Upper lobe of left lung (tissue), 6 donors: Measurements from ENCODE around the gene CLN6. TPM values are rescaled to one million over a fixed set of nuclear protein-coding genes. Genes with fewer than 3 reads are reported as not detected.

ENCODE experiments used
- ATAC-seq, 2 donors: fragments of 200-7000 bp; cut with Tn5 transposase; one replicate each; pipeline ENCODE4 v1.9.1; 2022; ENCODE audit warnings: mild to moderate bottlenecking in 2 of 2, moderate library complexity in 2 of 2; ENCODE audit not compliant: low FRiP score in 2 of 2
- DNase-seq, 2 donors: peaks; one replicate each; pipeline ENCODE4 v3.0.0-alpha.2; 2019 to 2020
- H3K27ac ChIP-seq, 4 donors: fragments of 200-600 bp; sonication (generic); one replicate each; pipeline ENCODE4 v1.5.1; 2016 to 2019
- H3K27me3 ChIP-seq, 4 donors: fragments of 200-600 bp; sonication (generic); one replicate each; pipeline ENCODE4 v1.5.1; 2017 to 2019
- H3K36me3 ChIP-seq, 4 donors: fragments of 200-600 bp; sonication (generic); one replicate each; pipeline ENCODE4 v1.5.1; 2016 to 2019
- H3K4me1 ChIP-seq, 4 donors: fragments of 200-600 bp; sonication (generic); one replicate each; pipeline ENCODE4 v1.5.1; 2018 to 2019
- H3K4me3 ChIP-seq, 4 donors: fragments of 200-600 bp; sonication (generic); one replicate each; pipeline ENCODE4 v1.5.1; 2017 to 2019; ENCODE audit warnings: mild to moderate bottlenecking in 2 of 4, moderate library complexity in 1 of 4
- H3K9me3 ChIP-seq, 4 donors: fragments of 200-600 bp; sonication (generic); one replicate each; pipeline ENCODE4 v1.5.1; 2018 to 2019
- CTCF ChIP-seq, 6 experiments: fragments of 450-650 bp in 4 of 6; fragments of 200-600 bp in 2 of 6; sonication (generic) in 2 of 6; IDR thresholded peaks; one replicate each; pipeline ENCODE4 v1.5.1; 2016 to 2019; ENCODE audit warnings: antibody characterized with exemption in 6 of 6
- EP300 ChIP-seq, 4 donors: sonication (generic); formaldehyde crosslinking; IDR thresholded peaks; one replicate each; pipeline ENCODE4 v1.5.1; 2017; ENCODE audit warnings: antibody characterized with exemption in 4 of 4, control low read depth in 2 of 4
- POLR2A ChIP-seq, 4 donors: fragments of 450-650 bp; IDR thresholded peaks; one replicate each; pipeline ENCODE4 v1.5.1; 2016 to 2017; ENCODE audit warnings: antibody characterized with exemption in 4 of 4, mild to moderate bottlenecking in 2 of 4
- POLR2AphosphoS5 ChIP-seq, 2 donors: sonication (generic); formaldehyde crosslinking; IDR thresholded peaks; one replicate each; pipeline ENCODE4 v1.5.1; 2017; ENCODE audit warnings: antibody characterized with exemption in 2 of 2
- WGBS, 2 donors: methylation state at CpG; one replicate each; pipeline ENCODE4 v1.1.5; 2017 to 2018; 5-methylcytosine and 5-hydroxymethylcytosine counted together
- total RNA-seq, 6 donors: library from RNA; depleted of rRNA in 4 of 6; stranded (reverse); fragments of >200 nt in 4 of 6; gene quantifications; one replicate each; pipeline versions ENCODE4 v1.1.0 to v1.2.1, GENCODE V29; 2016 to 2021
- donor health status: DM: no; HTN: no; CAD: no; lungs with moderate emphysema.
- donor health status: DM: no; HTN: yes; CAD: no; lungs with severe emphysema.

Gene CLN6
- total RNA-seq, 6 donors from 2014 or later = 19.4 to 48.3 (median 28.7) TPM

GRCh38 chr15:68197170-68197492, 32.4 kb downstream of the CLN6 start:
- no peak for DNase-seq
- no peak for ATAC-seq
- Histone ChIP-seq H3K4me1 (peaks cover 0 to 7% (median 4%) of the 10 kb centered on the region in 4 donors), H3K36me3 (peaks cover 0 to 29% (median 15%) of the 10 kb centered on the region in 4 donors), H3K27me3 (no peaks in the 10 kb centered on the region), H3K4me3 (no peak overlapping the region), H3K27ac (no peak overlapping the region), H3K9me3 (no peaks in the 10 kb centered on the region)
- 93 to 97% methylated on average over 8 of the region's 8 CpGs for WGBS, 2 donors
- TF ChIP-seq POLR2AphosphoS5 (IDR thresholded peaks at IDR 0.05) = no peak
- no peak for TF ChIP-seq POLR2A (IDR thresholded peaks at IDR 0.05)

- DNase-seq (peak in 1 of 2 donors; percentile 43), ATAC-seq (no peak)
- Histone ChIP-seq H3K9me3 (no peaks in the 10 kb centered on the region), H3K27me3 (no peaks in the 10 kb centered on the region), H3K4me3 (no peak overlapping the region), H3K27ac (no peak overlapping the region), H3K4me1 (peaks cover 0 to 7% (median 4%) of the 10 kb centered on the region in 4 donors), H3K36me3 (peaks cover 0 to 34% (median 19%) of the 10 kb centered on the region in 4 donors)
- 92% methylated on average over 9 to 16 of the region's 17 CpGs for WGBS, 2 donors
- TF ChIP-seq POLR2A (IDR thresholded peaks at IDR 0.05) = no peak
- TF ChIP-seq EP300 (IDR thresholded peaks at IDR 0.05) = no peak
- TF ChIP-seq POLR2AphosphoS5 (IDR thresholded peaks at IDR 0.05) = no peak
- no peak for TF ChIP-seq CTCF (IDR thresholded peaks at IDR 0.05)
Measured at GRCh38 chr15:68196445-68197169, 32.9 kb downstream of the CLN6 start.

GRCh38 chr15:68195336-68196112, 34.0 kb downstream of the CLN6 start:
- no peak for ATAC-seq
- no peak for DNase-seq
- Histone ChIP-seq H3K4me1 (peaks cover 0 to 7% (median 5%) of the 10 kb centered on the region in 4 donors), H3K27me3 (no peaks in the 10 kb centered on the region), H3K4me3 (no peak overlapping the region), H3K36me3 (peaks cover 0 to 39% (median 20%) of the 10 kb centered on the region in 4 donors), H3K9me3 (no peaks in the 10 kb centered on the region), H3K27ac (no peak overlapping the region)
- no peak for TF ChIP-seq POLR2AphosphoS5 (IDR thresholded peaks at IDR 0.05)
- TF ChIP-seq CTCF (IDR thresholded peaks at IDR 0.05) = no peak
- TF ChIP-seq POLR2A (IDR thresholded peaks at IDR 0.05) = no peak
- no peak for TF ChIP-seq EP300 (IDR thresholded peaks at IDR 0.05)
- WGBS, 2 donors = 95% methylated on average over 6 to 8 of the region's 8 CpGs

GRCh38 chr15:68192804-68193486, 36.6 kb downstream of the CLN6 start:
- no peak for TF ChIP-seq CTCF (IDR thresholded peaks at IDR 0.05)
- TF ChIP-seq EP300 (IDR thresholded peaks at IDR 0.05) = no peak
- no peak for TF ChIP-seq POLR2A (IDR thresholded peaks at IDR 0.05)
- TF ChIP-seq POLR2AphosphoS5 (IDR thresholded peaks at IDR 0.05) = no peak
- WGBS, 2 donors = 94 to 95% methylated on average over 4 to 5 of the region's 5 CpGs
- H3K4me3 ChIP-seq = no peak overlapping the region
- no peaks in the 10 kb centered on the region for H3K27me3 ChIP-seq
- H3K9me3 ChIP-seq = no peaks in the 10 kb centered on the region
- no peak overlapping the region for H3K27ac ChIP-seq
- H3K4me1 ChIP-seq = peaks cover 0 to 9% (median under 1%) of the 10 kb centered on the region in 4 donors
- DNase-seq (no peak), ATAC-seq (no peak)
- peaks cover 0 to 61% (median 25%) of the 10 kb centered on the region in 4 donors for H3K36me3 ChIP-seq

GRCh38 chr15:68192117-68192516, 37.4 kb downstream of the CLN6 start:
- ATAC-seq = no peak
- 92 to 98% methylated on average over 4 of the region's 4 CpGs for WGBS, 2 donors
- Histone ChIP-seq H3K9me3 (no peaks in the 10 kb centered on the region), H3K4me1 (peaks cover 0 to 16% (median 3%) of the 10 kb centered on the region in 4 donors), H3K27me3 (no peaks in the 10 kb centered on the region), H3K4me3 (no peak overlapping the region), H3K27ac (no peak overlapping the region), H3K36me3 (peaks cover 0 to 66% (median 26%) of the 10 kb centered on the region in 4 donors)
- TF ChIP-seq POLR2AphosphoS5 (IDR thresholded peaks at IDR 0.05) (no peak), CTCF (IDR thresholded peaks at IDR 0.05) (no peak), EP300 (IDR thresholded peaks at IDR 0.05) (no peak), POLR2A (IDR thresholded peaks at IDR 0.05) (no peak)
- DNase-seq = no peak
